Renal cortex interstitium (tissue), 11 donors: Measurements from ENCODE around the gene CMIP. TPM values are rescaled to one million over a fixed set of nuclear protein-coding genes. Genes with fewer than 3 reads are reported as not detected.

Source experiments
- DNase-seq, 11 donors: peaks; one replicate each; pipeline ENCODE4 v3.0.0-alpha.2; 2013; ENCODE audit warnings: low read depth in 9 of 11, low spot score in 4 of 11; ENCODE audit errors: extremely low read depth in 1 of 11
- polyA plus RNA-seq, 3 donors: library from polyadenylated mRNA; unstranded; fragments of 120-200 nt; gene quantifications; one replicate each; pipeline ENCODE4 v1.2.1, GENCODE V29; 2013; ENCODE audit not compliant: insufficient read length in 3 of 3

The CMIP gene
- polyA plus RNA-seq, 3 donors, result 41.0 to 55.1 (median 46.0) TPM

DNA sequence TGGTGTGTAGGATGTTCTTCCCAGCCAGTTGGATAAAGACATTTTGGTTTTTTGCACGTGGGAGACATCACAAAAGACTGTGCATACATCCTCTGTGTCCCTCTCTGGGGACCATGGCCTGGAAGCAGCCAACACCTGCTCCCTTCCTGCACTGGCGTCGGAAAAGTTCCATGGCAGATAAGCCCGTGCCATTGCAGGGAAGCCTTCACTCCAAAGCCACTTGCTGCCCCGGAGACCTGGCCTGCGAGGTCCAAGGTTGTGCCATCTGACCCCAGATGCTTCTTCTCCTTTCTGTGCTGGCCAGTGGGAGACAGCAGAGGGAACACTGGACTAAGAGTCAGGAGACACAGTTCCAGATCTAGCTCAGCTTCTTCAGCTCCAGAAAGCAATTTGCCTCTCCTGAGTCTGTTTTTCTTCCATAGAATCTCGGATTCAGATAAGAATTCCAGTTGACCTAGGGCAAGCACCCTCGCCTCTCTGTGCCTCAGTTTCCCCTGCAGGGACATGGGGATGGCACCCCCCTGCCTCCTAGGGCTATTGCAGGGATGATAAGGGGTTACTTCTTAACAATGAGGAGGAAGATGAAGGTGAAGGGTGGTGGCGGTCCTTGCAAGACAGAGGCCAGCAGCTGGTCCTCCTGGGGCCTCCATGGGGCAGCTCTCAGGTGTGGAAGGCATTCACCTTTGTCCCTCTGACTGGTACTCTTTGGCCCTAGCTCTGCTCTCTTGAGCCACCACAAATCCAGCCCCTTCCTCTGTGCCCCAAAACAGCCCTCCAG, 134.2 kb downstream of the CMIP start:
- DNase-seq, result no peak

DNA sequence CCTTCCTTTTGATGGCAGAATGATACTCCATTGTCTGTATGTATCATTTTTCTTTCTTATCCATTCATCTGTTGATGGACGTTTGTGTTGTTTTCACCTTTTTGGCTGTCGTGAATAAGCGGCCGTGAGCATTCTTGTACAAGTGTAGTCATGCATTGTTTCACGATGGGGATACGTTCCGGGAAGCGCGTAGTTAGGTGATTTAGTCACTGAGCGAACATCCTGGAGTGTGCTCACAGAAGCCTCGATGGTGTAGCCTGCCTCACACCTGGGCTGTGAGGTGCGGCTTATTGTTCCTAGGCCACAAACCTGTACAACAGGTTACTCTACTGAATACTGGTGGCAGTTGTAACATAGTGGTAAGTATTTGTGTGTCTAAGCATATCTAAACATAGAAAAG, 136.5 kb downstream of the CMIP start:
- peak in 1 of 11 donors; percentile 31 for DNase-seq

- no peak for DNase-seq
These were observed 138.2 kb downstream of the CMIP start for GRCh38 chr16:81582655-81583441.

GRCh38 chr16:81583893-81584631, 139.5 kb downstream of the CMIP start:
- DNase-seq, result no peak

- DNase-seq, result no peak
These were observed 141.2 kb downstream of the CMIP start for GRCh38 chr16:81585785-81586184.

DNA sequence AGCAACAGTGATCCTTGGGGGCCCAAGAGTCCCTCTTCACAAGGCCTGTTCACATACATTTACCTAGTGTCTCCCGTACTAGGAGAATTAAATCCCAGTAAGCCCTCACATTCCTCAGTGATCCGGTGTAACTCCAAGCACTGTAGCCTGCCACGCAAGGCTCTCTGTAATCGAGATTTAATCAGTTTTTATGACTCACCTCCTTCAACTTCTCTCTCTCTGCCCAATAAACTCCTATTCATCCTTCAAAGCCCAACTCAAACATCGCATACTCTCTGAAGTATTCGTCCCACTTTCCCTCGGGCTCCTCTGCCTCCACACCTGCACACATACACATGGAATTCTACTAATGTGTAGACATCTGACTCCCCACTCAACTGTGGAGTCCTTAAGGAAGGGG, 141.8 kb downstream of the CMIP start:
- no peak for DNase-seq

DNA sequence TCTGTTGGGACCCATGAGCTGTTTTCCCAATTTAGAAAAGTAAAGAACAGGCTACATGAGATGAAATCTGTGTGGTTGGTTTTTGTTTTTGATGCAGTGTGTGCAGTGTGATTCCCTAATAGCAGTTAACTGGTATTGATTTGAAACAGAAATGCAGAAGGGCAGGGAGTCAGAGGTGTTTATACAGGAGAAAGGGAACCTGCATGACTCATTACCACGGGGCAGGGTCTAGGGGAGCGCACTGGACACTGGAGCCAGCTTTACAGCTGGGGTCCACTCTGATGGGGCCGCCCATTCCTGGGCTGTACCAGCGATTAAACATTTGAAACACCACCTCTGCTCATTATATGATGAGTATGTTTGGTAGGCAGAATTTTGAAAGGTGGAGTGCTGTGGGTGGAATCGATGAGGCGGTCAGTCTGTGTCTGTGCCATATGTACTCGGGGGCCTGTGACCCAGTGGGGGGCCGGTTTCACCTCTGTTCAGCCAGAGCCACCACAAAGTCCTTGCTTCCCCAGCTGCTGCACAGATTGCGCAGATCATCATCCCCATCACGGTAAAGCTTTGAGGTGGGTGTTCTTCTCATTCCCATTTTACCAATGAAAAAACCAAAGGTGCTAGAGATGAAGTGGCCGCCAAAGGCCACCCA, 142.5 kb downstream of the CMIP start:
- DNase-seq, result no peak

DNA sequence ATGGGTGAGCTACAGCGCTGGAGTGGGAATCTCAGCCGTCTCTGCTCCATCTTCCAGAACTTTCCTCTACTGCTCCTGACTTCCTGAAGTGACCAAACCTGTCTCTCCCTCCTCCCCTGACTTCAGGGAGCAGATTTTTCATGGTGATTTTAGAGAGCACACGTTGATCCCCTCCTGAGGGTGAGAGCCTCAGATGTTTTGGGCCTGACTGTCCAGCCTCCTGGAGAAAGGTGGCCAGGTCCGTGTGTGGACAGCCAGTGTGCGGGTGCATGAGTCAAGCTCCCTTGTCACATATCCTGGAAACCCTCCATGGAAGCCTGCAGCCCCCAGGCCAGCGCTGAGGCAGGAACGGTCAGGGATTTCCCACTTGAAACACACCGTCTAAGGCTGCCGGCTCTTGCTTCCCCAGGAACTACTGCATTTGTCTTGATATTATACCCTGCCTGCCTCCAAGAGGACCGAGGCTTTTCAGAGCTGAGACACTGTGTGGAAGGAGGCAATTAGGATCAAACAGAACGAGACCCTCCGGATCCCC, 143.1 kb downstream of the CMIP start:
- no peak for DNase-seq

DNA sequence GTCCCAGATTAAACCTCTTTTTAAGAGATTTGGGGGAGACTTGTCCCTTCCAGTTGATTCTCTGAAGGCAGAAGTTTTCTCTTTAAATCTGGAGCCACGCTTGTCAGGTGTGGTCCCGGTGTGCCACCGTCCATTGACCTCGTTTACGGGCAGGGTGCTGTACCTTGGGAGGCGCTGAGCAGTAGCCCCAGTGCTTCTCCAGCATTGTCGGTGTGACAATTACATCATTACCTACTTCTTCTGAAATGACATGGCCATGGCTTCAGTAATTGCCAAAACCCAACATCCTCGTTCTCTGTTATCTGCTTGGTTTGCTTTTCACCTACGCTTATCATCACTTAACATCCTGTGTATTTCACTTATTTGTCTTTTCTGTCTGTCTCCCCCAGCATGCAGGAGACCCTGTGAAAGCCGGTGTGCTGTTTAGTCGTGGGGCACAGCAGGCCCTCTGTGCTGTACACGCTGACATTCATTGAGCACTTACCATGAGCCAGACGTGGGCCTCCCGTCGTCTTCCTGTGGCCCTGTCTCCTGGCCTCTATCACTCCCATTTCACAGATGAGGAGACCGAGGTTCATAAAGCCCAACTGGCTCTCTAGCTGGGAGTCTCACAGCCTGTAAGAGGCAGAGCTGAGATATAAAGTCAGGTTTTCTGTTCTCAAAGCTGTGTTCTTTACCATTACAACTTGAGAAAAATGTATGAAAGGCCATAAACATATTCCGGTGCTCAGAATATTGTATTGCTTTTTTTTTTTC, 143.9 kb downstream of the CMIP start:
- no peak for DNase-seq

- no peak for DNase-seq
These were observed 145.5 kb downstream of the CMIP start for GRCh38 chr16:81589975-81590650.

- no peak for DNase-seq
These were observed 146.3 kb downstream of the CMIP start for GRCh38 chr16:81590714-81591544.

DNA sequence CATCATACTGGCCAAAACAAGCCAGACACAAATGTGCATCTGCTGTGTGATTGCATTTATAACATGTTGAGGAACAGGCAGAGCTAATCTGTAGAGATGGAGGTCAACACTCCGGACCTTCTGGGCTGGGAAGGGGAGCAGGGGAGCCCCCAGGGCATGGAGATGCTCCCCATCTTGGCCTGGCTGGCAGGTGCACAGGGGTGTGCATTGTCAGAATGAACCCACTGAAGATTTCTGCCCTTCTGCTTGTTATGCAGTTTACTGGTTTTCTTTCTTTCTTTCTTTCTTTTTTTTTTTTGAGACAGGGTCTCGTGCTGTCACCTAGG, 146.9 kb downstream of the CMIP start:
- DNase-seq, result no peak

DNA sequence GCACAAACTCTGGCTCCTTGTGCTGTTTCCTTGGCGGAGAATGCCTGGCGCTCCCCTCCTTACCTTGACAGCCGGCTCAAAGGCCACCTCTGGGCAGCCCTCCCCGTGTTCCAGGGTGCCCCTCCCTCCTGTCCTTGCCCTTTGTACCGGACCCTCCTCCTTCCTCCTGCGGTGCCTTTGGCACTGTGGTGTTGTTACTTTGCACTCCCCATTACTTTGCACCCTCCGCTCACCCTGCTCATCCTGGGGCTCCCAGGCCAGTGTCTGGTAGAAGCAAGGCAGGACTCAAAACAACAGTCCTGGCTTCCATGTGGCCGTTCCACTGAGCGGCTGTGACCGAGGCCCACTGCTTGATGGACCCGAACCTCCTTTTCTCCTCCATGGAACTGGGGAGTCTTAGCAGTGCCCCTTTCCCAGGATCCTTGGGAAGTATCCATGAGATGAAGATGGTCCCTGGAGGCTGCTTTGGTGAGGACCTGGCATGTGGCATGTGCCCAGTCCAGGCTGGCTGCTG, 147.8 kb downstream of the CMIP start:
- no peak for DNase-seq

GRCh38 chr16:81593481-81593880, 148.9 kb downstream of the CMIP start:
- no peak for DNase-seq

GRCh38 chr16:81595629-81596292, 151.2 kb downstream of the CMIP start:
- DNase-seq, result no peak

DNA sequence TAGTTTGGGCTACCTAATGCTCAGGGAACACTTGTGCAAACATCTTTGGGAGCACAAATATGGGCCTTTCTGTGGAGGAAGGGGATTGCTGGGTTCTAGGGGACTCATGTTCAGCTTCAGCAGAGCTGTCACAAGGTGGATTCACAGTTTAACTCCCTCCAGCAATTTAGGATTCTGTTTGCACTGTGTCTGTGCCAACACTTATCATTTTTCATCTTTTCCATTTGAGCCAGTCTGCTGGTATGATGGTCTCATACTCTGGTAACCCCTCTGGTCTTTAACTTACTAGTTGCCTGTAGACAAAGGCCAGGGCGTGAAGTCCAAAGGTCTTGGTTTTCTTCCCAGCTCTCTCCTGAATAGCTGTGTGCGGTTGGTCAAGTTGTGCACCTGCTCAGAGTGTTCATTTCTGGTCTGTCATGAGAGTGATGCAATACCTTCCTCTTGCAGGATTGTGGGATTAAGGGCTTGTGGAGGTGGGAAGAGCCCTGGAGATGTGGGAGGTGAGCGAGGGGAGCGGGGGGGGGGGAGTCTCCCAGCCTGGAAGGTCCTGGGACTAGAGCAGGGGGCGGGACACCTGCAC, 152.6 kb downstream of the CMIP start:
- no peak for DNase-seq
